Vagina (tissue), 2 donors: ENCODE results near the gene SLC51B.

Source experiments
- POLR2A ChIP-seq, 2 donors: fragments of 450-650 bp; IDR thresholded peaks; one replicate each; pipeline ENCODE4 v1.6.1; 2017; ENCODE audit warnings: antibody characterized with exemption in 2 of 2, mild to moderate bottlenecking in 2 of 2, moderate library complexity in 2 of 2
- POLR2AphosphoS5 ChIP-seq, 2 donors: sonication (generic); formaldehyde crosslinking; IDR thresholded peaks; one replicate each; pipeline ENCODE4 v1.9.0; 2017; ENCODE audit warnings: antibody characterized with exemption in 2 of 2, mild to moderate bottlenecking in 2 of 2, low read depth in 1 of 2; ENCODE audit not compliant: insufficient read depth in 1 of 2
- TF ChIP-seq, protein P1 (sequence below), 3 experiments: fragments of 450-650 bp in 2 of 3; fragments of 200-600 bp in 1 of 3; sonication (generic) in 1 of 3; IDR thresholded peaks; one replicate each; pipeline ENCODE4 v1.5.1; 2017 to 2019; ENCODE audit warnings: antibody characterized with exemption in 3 of 3, mild to moderate bottlenecking in 2 of 3, moderate library complexity in 2 of 3

DNA sequence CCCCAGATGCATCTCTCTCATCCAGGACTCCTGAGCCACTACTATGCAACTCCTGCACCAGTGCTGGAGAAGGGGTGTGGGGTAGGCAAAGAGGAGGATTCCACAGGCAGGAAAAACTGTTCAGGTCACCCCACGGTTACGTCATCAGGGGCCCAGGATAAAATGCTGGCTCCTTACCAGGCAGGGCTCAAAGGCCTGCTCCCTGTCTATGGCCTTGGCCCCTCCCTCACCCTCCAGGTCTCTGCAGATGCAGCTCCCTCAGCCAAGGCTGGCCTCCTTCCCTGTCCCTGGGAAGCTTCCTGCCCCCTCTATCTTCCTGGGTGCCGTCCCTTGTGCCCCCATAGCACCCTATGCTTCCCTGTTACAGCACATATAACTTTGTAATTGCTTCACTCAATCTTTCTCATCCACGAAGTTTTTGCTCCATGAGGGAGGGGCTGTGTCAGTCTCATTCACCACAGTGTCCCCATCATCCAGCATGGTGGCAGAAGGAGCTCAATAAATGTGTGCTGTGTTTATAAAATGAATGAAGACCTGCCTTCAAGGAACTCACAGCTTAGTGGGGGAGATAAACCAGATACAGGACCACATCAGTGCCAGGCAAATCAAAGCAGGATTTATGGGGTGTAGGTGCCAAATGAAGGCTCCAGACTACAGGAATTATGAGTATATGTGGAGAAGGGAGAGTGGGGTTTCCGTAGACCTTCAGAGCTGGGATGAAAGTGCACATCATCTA, 50.0 kb downstream of the SLC51B start:
- TF ChIP-seq POLR2A (IDR thresholded peaks at IDR 0.05), result no peak
- TF ChIP-seq, protein P1, sequence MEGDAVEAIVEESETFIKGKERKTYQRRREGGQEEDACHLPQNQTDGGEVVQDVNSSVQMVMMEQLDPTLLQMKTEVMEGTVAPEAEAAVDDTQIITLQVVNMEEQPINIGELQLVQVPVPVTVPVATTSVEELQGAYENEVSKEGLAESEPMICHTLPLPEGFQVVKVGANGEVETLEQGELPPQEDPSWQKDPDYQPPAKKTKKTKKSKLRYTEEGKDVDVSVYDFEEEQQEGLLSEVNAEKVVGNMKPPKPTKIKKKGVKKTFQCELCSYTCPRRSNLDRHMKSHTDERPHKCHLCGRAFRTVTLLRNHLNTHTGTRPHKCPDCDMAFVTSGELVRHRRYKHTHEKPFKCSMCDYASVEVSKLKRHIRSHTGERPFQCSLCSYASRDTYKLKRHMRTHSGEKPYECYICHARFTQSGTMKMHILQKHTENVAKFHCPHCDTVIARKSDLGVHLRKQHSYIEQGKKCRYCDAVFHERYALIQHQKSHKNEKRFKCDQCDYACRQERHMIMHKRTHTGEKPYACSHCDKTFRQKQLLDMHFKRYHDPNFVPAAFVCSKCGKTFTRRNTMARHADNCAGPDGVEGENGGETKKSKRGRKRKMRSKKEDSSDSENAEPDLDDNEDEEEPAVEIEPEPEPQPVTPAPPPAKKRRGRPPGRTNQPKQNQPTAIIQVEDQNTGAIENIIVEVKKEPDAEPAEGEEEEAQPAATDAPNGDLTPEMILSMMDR (IDR thresholded peaks at IDR 0.05), result no peak
- TF ChIP-seq POLR2AphosphoS5 (IDR thresholded peaks at IDR 0.05; ENCODE audit: insufficient read depth in 1 of 2, low read depth in 1 of 2), result no peak
